ENCODE data around the gene DHX38.
A peak's percentile ranks its signal among the peaks of the same experiment; 100 is the strongest.
"Not testable (repeated sequence)": the region's sequence is repeated elsewhere in the genome, so short reads cannot be mapped to it uniquely, and the experiment has no call there.

DHX38 gene

GRCh38 chr16:72093448-72094265, at the start of gene DHX38, which contains the start of gene TXNL4B:
TSS of gene DHX38 (plus strand) at chr16:72093847. CDS start at chr16:72096158, 2,311 bp downstream.
TSS of gene TXNL4B (minus strand) at chr16:72093620. CDS start at chr16:72090749, 2,871 bp downstream.
- in situ Hi-C loops (cut with MboI; ENCODE audit: low pct_unique_long_range_greater_than_20kb, low sequenced_read_pairs, unreplicated experiment): no loop called here
- TF ChIP-seq, protein P1, sequence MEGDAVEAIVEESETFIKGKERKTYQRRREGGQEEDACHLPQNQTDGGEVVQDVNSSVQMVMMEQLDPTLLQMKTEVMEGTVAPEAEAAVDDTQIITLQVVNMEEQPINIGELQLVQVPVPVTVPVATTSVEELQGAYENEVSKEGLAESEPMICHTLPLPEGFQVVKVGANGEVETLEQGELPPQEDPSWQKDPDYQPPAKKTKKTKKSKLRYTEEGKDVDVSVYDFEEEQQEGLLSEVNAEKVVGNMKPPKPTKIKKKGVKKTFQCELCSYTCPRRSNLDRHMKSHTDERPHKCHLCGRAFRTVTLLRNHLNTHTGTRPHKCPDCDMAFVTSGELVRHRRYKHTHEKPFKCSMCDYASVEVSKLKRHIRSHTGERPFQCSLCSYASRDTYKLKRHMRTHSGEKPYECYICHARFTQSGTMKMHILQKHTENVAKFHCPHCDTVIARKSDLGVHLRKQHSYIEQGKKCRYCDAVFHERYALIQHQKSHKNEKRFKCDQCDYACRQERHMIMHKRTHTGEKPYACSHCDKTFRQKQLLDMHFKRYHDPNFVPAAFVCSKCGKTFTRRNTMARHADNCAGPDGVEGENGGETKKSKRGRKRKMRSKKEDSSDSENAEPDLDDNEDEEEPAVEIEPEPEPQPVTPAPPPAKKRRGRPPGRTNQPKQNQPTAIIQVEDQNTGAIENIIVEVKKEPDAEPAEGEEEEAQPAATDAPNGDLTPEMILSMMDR (IDR thresholded peaks at IDR 0.05; ENCODE audit: extremely low read depth, insufficient read depth, missing control alignments): no peak
- DNase-seq (ENCODE audit: low spot score): peak; percentile 96

DNA sequence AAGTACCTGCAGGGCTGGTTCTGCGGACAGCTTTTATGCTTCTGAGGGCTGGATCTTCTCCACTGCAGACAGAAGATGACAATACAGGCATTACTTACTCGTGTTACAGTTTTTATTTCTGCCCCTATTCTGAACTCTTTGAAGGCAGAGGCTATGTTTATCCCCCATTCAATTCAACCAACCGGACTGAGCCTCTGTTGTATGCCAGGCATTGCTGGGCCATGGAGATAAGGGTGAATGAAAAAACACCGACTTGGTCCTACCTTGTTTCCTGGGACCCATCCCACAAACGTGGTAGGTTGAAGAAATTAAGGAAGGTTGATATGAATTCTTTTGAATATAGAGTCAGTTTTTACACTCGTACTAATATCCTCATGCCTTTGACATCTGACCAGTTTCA, 49.4 kb upstream of the DHX38 start:
- no peak for DNase-seq (ENCODE audit: low spot score)
- TF ChIP-seq, protein P1 (IDR thresholded peaks at IDR 0.05; ENCODE audit: extremely low read depth, insufficient read depth, missing control alignments): no peak
- in situ Hi-C loops (cut with MboI; ENCODE audit: low pct_unique_long_range_greater_than_20kb, low sequenced_read_pairs, unreplicated experiment): no loop called here

DNA sequence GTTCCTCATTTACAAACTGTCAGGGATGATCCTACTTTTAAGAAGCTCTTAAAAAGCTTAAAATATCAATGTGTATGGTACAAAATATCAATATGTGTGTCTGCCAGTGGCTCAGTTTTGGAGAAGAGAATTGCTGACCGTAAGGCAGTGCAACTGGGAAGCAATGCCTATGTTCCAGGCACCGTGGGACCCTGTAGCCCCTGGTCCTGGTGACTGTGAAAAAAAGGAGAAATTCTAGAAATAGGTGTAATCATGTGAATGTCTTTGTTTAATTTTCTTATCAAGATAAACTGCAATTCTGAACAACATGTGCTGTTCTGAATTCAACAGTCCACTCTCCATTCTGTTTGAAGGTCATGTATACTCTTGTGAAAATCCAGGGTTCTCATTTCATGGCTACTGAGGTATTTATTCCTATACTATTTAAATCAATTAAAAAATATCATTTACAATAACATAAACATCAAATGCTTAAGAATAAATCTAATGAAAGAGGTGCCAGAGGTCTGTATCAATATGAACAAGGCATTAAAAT, 48.8 kb upstream of the DHX38 start:
- TF ChIP-seq, protein P1 (IDR thresholded peaks at IDR 0.05; ENCODE audit: extremely low read depth, insufficient read depth, missing control alignments): no peak
- DNase-seq (ENCODE audit: low spot score): no peak
- in situ Hi-C loops (cut with MboI; ENCODE audit: low pct_unique_long_range_greater_than_20kb, low sequenced_read_pairs, unreplicated experiment): no loop called here

GRCh38 chr16:72049110-72049509, 44.5 kb upstream of the DHX38 start:
- no peak for DNase-seq (ENCODE audit: low spot score)
- TF ChIP-seq, protein P1 (IDR thresholded peaks at IDR 0.05; ENCODE audit: extremely low read depth, insufficient read depth, missing control alignments): no peak
- in situ Hi-C loops (cut with MboI; ENCODE audit: low pct_unique_long_range_greater_than_20kb, low sequenced_read_pairs, unreplicated experiment): no loop called here

- TF ChIP-seq, protein P1 (IDR thresholded peaks at IDR 0.05; ENCODE audit: extremely low read depth, insufficient read depth, missing control alignments): no peak
- in situ Hi-C loops (cut with MboI; ENCODE audit: low pct_unique_long_range_greater_than_20kb, low sequenced_read_pairs, unreplicated experiment): no loop called here
- DNase-seq (ENCODE audit: low spot score): no peak
These were observed 42.7 kb upstream of the DHX38 start for GRCh38 chr16:72050769-72051464.

DNA sequence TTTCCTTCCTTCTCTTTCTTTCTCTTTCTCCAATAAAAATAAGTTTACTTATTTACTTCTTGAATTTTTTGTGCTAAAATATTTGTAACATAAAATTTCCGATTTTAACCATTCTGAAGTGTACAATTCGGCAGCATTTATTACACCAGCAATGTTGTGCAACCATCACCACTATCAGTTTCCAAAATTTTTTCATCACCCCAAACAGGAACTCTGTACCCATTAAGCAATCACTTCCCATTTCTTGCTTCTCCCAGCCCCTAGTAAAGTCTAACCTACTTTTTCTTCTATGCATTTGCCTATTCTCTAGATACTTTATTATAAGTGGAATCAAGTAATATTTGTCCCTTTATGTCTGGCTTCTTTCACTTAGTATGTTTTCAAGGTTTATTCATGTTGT, 41.8 kb upstream of the DHX38 start:
- in situ Hi-C loops (cut with MboI; ENCODE audit: low pct_unique_long_range_greater_than_20kb, low sequenced_read_pairs, unreplicated experiment): no loop called here
- DNase-seq (ENCODE audit: low spot score): no peak
- TF ChIP-seq, protein P1 (IDR thresholded peaks at IDR 0.05; ENCODE audit: extremely low read depth, insufficient read depth, missing control alignments): no peak

GRCh38 chr16:72054254-72054847, 39.3 kb upstream of the DHX38 start, which contains the start of gene HP:
TSS of gene HP (plus strand) at chr16:72054505. CDS start at chr16:72054653, 148 bp downstream.
- in situ Hi-C loops (cut with MboI; ENCODE audit: low pct_unique_long_range_greater_than_20kb, low sequenced_read_pairs, unreplicated experiment): not testable (repeated sequence)

More at GRCh38 chr16:72054254-72054847, 39.3 kb upstream of the DHX38 start, which contains the start of gene HP:
- DNase-seq (ENCODE audit: low spot score): not testable (repeated sequence)

All from GM13977 (cell line).